PFSK-1 (cell line): ENCODE results near the gene THY1.

Experiments used
- FOXP2 ChIP-seq: optimal IDR thresholded peaks from 2 replicates; pipeline ENCODE3; 2011; ENCODE audit warnings: borderline replicate concordance, control low read depth, inconsistent platforms; ENCODE audit not compliant: insufficient read depth; ENCODE audit errors: extremely low read length, extremely low read depth
- POLR2AphosphoS5 ChIP-seq: IDR thresholded peaks from 2 replicates; pipeline ENCODE4 v1.6.1; 2012; ENCODE audit warnings: low read depth, mild to moderate bottlenecking, control low read depth, low read length, moderate library complexity
- SIN3A ChIP-seq: IDR thresholded peaks from 2 replicates; pipeline ENCODE4 v1.6.1; 2012; ENCODE audit warnings: mild to moderate bottlenecking, low read length, moderate library complexity, borderline replicate concordance; ENCODE audit not compliant: insufficient read depth
- TAF1 ChIP-seq: IDR thresholded peaks from 2 replicates; pipeline ENCODE4 v1.6.1; 2012; ENCODE audit warnings: low read length, control low read depth, borderline replicate concordance; ENCODE audit not compliant: insufficient read depth
- TF ChIP-seq, protein P1 (sequence below), 2 experiments: IDR thresholded peaks; 2 replicates each; pipeline versions ENCODE4 v1.6.1 to v1.8.0; 2011 to 2012; ENCODE audit warnings: low read depth in 2 of 2, low read length in 2 of 2, control low read depth in 1 of 2, inconsistent platforms in 1 of 2, mild to moderate bottlenecking in 1 of 2, moderate library complexity in 1 of 2; ENCODE audit not compliant: insufficient read depth in 1 of 2

DNA sequence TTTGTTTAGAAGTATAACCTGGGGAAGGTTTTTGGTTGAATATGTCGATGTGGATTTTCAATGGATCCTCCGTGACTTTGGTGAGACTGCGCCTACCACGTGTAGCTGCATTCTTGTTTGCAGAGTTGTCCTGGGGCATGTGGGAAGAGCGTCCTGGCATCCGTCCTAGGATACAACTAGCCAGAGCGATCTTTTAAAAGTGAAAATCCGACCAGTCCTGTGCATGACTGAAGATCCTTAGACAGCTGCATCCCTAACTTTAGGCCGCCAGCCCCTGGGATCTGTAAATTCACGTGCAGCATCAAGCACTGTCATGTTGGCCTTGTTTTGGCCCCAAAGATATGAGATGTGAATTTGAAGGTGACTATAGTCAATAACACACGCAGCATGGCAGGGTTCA lies 22.4 kb upstream of the THY1 start:
- TF ChIP-seq TAF1 (no peak), POLR2AphosphoS5 (no peak), SIN3A (no peak), FOXP2 (no peak)
- TF ChIP-seq, protein P1, sequence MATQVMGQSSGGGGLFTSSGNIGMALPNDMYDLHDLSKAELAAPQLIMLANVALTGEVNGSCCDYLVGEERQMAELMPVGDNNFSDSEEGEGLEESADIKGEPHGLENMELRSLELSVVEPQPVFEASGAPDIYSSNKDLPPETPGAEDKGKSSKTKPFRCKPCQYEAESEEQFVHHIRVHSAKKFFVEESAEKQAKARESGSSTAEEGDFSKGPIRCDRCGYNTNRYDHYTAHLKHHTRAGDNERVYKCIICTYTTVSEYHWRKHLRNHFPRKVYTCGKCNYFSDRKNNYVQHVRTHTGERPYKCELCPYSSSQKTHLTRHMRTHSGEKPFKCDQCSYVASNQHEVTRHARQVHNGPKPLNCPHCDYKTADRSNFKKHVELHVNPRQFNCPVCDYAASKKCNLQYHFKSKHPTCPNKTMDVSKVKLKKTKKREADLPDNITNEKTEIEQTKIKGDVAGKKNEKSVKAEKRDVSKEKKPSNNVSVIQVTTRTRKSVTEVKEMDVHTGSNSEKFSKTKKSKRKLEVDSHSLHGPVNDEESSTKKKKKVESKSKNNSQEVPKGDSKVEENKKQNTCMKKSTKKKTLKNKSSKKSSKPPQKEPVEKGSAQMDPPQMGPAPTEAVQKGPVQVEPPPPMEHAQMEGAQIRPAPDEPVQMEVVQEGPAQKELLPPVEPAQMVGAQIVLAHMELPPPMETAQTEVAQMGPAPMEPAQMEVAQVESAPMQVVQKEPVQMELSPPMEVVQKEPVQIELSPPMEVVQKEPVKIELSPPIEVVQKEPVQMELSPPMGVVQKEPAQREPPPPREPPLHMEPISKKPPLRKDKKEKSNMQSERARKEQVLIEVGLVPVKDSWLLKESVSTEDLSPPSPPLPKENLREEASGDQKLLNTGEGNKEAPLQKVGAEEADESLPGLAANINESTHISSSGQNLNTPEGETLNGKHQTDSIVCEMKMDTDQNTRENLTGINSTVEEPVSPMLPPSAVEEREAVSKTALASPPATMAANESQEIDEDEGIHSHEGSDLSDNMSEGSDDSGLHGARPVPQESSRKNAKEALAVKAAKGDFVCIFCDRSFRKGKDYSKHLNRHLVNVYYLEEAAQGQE (IDR thresholded peaks at IDR 0.05; ENCODE audit: insufficient read depth in 1 of 2, low read depth in 2 of 2, low read length in 2 of 2) = no peak
